GM19239 (cell line): Measurements from ENCODE around the gene P3H3.
"Not testable (repeated sequence)": the region's sequence is repeated elsewhere in the genome, so short reads cannot be mapped to it uniquely, and the experiment has no call there.

Source experiments
- DNase-seq: peaks from one replicate; pipeline ENCODE4 v3.0.0; 2011; ENCODE audit warnings: low spot score; ENCODE audit not compliant: insufficient read length
- FAIRE-seq: peaks from 2 replicates; lab custom pipeline; 2011; peaks lifted over from hg19 to GRCh38; lab: Jason Lieb, UNC

P3H3 gene

GRCh38 chr12:6863033-6863432, 34.8 kb downstream of the P3H3 start:
- no peak for FAIRE-seq

DNA sequence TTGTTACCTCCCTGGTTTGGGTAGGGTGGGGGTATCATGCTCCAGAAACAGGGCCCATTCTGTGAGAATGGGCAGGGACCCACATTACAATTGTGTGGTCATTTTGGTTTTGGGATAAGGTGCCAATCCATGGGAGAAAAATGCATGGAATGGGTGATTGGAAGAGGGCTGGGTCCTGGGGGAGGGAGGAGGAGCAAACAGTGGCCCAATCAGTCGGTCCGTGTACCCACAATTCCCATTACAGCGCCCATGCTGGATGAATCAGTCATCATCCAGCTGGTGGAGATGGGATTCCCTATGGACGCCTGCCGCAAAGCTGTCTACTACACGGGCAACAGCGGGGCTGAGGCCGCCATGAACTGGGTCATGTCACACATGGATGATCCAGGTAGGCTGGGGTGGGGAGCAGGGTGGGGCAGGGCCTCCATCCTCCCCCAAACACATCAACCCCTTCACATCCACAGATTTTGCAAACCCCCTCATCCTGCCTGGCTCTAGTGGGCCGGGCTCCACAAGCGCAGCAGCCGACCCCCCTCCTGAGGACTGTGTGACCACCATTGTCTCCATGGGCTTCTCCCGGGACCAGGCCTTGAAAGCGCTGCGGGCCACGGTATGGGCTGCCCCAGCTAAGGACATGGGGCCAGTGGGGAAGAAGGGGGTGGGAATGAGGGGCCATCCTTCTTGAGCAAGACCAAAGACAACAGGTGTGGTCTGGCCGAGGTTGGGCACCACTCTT, 35.5 kb downstream of the P3H3 start:
- no peak for FAIRE-seq
- no peak for DNase-seq

More at GRCh38 chr12:6863033-6863432, 34.8 kb downstream of the P3H3 start:
- no peak for DNase-seq

DNA sequence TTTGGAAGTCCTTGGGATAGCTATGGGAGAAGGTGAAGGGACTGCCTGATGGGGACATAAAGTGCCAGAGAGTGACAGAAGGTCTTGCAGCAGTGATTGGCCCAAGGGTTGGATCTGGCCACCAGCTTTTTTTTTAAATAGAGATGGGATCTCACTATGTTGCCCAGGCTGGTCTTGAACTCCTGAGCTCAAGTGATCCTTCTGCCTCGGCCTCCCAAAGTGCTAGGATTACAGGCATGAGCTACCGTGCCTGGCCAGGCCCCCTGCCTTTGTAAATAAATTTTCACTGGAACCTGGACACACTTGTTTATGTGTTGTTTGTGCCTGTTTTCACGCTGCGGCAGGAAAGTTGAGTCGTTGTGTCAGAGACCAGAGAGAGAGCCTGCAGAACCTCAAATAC, 37.1 kb downstream of the P3H3 start:
- FAIRE-seq = not testable (repeated sequence)

GRCh38 chr12:6866163-6866919, 38.1 kb downstream of the P3H3 start:
- FAIRE-seq = no peak
- DNase-seq = no peak

More for the DNA sequence above, 37.1 kb downstream of the P3H3 start:
- DNase-seq = not testable (repeated sequence)

DNA sequence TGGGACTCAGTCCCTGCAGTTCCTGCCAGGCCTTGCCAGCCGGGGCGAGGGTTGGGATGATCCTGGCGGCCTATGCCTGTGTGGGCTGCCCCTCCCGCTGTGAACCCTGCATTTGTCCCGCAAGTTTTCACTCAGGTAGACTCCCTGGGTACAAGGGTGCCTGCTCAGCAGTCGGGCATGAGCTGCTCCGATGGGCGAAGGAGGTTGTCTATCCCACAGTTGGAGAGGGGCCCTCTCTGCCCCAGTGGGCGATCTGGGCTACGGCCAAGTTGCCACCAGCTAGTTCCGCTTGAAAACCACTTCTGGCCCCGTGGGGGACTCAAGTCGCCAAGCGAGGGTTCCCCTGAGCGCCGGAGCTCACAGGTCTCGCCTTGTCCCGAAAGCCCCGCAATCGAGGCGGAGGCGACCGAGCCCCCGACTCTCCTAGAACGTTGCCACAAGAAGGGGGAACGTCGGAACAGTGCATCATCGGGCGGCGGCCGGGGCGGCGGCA, 38.8 kb downstream of the P3H3 start:
- DNase-seq = no peak
- peak; percentile 89 for FAIRE-seq

- peak; percentile 85 for FAIRE-seq
Measured at GRCh38 chr12:6867413-6868210, 39.4 kb downstream of the P3H3 start, which contains the start of gene TPI1. Gene TPI1 (plus strand): TSS chr12:6867531. CDS start chr12:6867567, 36 bp downstream.

DNA sequence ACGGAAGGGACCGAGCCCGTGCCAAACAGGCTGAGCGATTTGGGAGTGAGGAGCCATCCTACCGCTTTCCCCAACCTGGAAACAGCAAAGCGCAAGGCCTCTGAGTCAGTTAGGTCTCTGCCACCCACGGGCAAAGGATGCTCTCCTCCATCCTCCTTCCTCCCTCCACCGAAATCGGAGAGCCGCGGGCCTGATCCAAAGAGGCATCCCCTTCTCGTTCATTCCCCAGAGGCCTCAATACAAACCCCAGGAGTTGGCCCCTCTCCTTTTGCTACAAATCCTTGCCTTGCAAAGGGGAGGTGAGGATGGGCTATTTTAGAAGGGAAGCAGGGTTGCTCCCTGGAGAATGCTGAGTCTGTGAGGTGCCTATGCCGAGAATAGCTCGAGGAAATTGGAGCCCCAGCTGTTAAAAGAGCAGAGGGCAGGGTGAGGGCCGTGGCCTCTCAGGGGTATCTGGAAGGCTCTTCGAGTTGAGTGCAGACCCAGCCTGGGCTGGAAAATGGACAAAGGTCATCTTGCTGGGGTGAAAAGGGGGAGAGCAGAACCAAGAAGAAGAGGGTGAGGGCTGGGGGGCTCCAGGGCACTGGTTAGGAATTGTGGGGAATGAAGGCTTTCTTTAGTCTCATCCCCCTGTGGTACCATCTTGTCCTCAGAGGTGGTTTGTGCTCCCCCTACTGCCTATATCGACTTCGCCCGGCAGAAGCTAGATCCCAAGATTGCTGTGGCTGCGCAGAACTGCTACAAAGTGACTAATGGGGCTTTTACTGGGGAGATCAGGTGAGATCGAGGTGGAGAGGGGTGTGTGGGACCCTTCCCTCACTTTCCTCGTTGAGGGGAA, 40.2 kb downstream of the P3H3 start:
- DNase-seq = no peak
- peak; percentile 54 for FAIRE-seq

More at GRCh38 chr12:6867413-6868210, 39.4 kb downstream of the P3H3 start, which contains the start of gene TPI1:
- DNase-seq = peak; percentile 78

GRCh38 chr12:6869049-6870021, 41.1 kb downstream of the P3H3 start:
- peak; percentile 93 for FAIRE-seq
- peak; percentile 73 for DNase-seq

DNA sequence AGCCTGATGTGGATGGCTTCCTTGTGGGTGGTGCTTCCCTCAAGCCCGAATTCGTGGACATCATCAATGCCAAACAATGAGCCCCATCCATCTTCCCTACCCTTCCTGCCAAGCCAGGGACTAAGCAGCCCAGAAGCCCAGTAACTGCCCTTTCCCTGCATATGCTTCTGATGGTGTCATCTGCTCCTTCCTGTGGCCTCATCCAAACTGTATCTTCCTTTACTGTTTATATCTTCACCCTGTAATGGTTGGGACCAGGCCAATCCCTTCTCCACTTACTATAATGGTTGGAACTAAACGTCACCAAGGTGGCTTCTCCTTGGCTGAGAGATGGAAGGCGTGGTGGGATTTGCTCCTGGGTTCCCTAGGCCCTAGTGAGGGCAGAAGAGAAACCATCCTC, 42.1 kb downstream of the P3H3 start:
- FAIRE-seq, DNase-seq: not testable (repeated sequence)

- no peak for FAIRE-seq
- no peak for DNase-seq
Measured at GRCh38 chr12:6871052-6871957, 43.1 kb downstream of the P3H3 start.

- DNase-seq (no peak), FAIRE-seq (peak; percentile 70)
Measured at GRCh38 chr12:6872073-6873048, 44.2 kb downstream of the P3H3 start.

- FAIRE-seq (peak; percentile 78), DNase-seq (peak; percentile 89)
Measured at GRCh38 chr12:6873094-6874014, 45.1 kb downstream of the P3H3 start, which contains the start of gene SPSB2. Gene SPSB2 (minus strand): TSS chr12:6873303. CDS start chr12:6872901, 402 bp downstream.

- not testable (repeated sequence) for DNase-seq, FAIRE-seq
Measured at GRCh38 chr12:6874015-6874368, 45.8 kb downstream of the P3H3 start.

GRCh38 chr12:6879824-6880223, 51.6 kb downstream of the P3H3 start:
- FAIRE-seq = not testable (repeated sequence)

DNA sequence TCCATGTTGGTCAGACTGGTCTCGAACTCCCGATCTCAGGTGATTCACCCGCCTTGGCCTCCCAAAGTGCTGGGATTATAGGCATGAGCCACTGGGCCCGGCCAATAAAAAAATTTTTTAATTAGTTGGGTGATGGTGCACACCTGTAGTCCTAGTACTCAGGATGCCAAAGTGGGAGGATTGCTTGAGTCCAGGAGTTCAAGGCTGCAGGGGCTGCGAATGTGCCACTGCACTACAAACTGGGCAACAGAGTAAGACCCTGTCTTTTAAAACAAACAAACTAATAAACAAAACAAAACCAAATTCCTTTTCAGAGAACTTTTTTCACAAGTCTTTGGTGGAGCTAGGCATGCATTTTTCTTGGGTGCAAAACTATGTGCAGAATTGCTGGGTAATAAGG, 55.0 kb downstream of the P3H3 start:
- DNase-seq (no peak), FAIRE-seq (no peak)

More at GRCh38 chr12:6879824-6880223, 51.6 kb downstream of the P3H3 start:
- DNase-seq = not testable (repeated sequence)
